Heart left ventricle (tissue), 13 donors: ENCODE measurements around the gene KSR2.

ENCODE experiments used
- POLR2A ChIP-seq, 2 donors: fragments of 450-650 bp; IDR thresholded peaks; one replicate each; pipeline ENCODE4 v1.6.1; 2017; ENCODE audit warnings: antibody characterized with exemption in 2 of 2, mild to moderate bottlenecking in 2 of 2, moderate library complexity in 2 of 2
- TF ChIP-seq, protein P1 (sequence below), 12 donors: fragments of 200-600 bp; sonication (generic) in 4 of 12; IDR thresholded peaks; one replicate each; pipeline versions ENCODE4 v1.5.0 to v1.8.0; 2018 to 2022; ENCODE audit warnings: antibody characterized with exemption in 12 of 12, mild to moderate bottlenecking in 5 of 12
- donor health status: ischemic (EF 13 %, LVEDD 7.1; RV severe dilation, severe dysfunction).
- donor health status: DM: no; HTN: yes; CAD: no.
- donor health status: DM: no; HTN: no; CAD: no.
- donor health status: ischemic (EF 25% LVEDD 6.9; RV normal size, moderate dysfunction).
- donor health status: ischemic (EF 25% LVEDD 5.7; RV mildly dilated, moderate dysfunction).
- donor health status: ischemic (EF 35%, LVEDD 5.7; RV mildly dilated, moderate dysfunction).
- donor health status: nonischemic (EF 11% LVEDD 7.7; RV severe dilation, severe dysfunction).
- donor health status: DM: yes; HTN: yes; CAD: no.
- donor health status: PGD.
- donor health status: ischemic (EF 29% LVEDD 5.4; RV normal size, mild dysfunction).
- donor health status: nonischemic (EF 23%, LVEDD 6.1; RV moderate dilation, normal function).

DNA sequence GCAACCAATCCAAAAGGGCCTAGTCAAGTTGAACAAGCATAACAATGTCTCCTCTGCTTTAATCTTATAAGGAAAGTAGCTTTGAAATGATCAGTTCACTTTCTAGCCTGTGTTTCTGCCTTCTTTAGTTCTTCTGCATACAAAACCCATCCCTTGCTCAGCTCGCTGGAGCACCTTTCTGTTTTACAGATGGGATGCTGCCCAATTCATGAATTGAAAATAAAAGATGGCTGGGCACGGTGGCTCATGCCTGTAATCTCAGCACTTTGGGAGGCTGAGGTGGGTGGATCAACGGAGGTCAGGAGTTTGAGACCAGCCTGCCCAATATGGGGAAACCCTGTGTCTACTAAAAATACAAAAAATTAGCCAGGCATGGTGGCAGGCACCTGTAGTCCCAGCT lies 43.2 kb upstream of the KSR2 start:
- TF ChIP-seq, protein P1, sequence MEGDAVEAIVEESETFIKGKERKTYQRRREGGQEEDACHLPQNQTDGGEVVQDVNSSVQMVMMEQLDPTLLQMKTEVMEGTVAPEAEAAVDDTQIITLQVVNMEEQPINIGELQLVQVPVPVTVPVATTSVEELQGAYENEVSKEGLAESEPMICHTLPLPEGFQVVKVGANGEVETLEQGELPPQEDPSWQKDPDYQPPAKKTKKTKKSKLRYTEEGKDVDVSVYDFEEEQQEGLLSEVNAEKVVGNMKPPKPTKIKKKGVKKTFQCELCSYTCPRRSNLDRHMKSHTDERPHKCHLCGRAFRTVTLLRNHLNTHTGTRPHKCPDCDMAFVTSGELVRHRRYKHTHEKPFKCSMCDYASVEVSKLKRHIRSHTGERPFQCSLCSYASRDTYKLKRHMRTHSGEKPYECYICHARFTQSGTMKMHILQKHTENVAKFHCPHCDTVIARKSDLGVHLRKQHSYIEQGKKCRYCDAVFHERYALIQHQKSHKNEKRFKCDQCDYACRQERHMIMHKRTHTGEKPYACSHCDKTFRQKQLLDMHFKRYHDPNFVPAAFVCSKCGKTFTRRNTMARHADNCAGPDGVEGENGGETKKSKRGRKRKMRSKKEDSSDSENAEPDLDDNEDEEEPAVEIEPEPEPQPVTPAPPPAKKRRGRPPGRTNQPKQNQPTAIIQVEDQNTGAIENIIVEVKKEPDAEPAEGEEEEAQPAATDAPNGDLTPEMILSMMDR (IDR thresholded peaks at IDR 0.05) = no peak
- no peak for TF ChIP-seq POLR2A (IDR thresholded peaks at IDR 0.05)
